NCI-H2227 (cell line): ENCODE measurements around the gene CLDN16.

Source experiments
- DNase-seq: peaks from one replicate; lab custom pipeline; 2025; ENCODE audit not compliant: unreplicated experiment; lab: John Stamatoyannopoulos, UW

CLDN16 gene

GRCh38 chr3:190433626-190434025, 45.7 kb downstream of the CLDN16 start:
- DNase-seq, result no peak

GRCh38 chr3:190435618-190436017, 47.7 kb downstream of the CLDN16 start:
- DNase-seq, result no peak

GRCh38 chr3:190436331-190436730, 48.4 kb downstream of the CLDN16 start:
- no peak for DNase-seq

GRCh38 chr3:190442240-190442639, 54.3 kb downstream of the CLDN16 start:
- DNase-seq, result no peak

- no peak for DNase-seq
Measured at GRCh38 chr3:190443257-190443656, 55.3 kb downstream of the CLDN16 start.

- DNase-seq, result no peak
Measured at GRCh38 chr3:190444006-190444405, 56.0 kb downstream of the CLDN16 start.

GRCh38 chr3:190444576-190445145, 56.7 kb downstream of the CLDN16 start:
- DNase-seq, result no peak

GRCh38 chr3:190446573-190447279, 58.8 kb downstream of the CLDN16 start:
- DNase-seq, result no peak

- no peak for DNase-seq
Measured at GRCh38 chr3:190448256-190448655, 60.3 kb downstream of the CLDN16 start.

GRCh38 chr3:190449801-190450200, 61.8 kb downstream of the CLDN16 start, which contains the start of gene TMEM207:
Gene TMEM207 (minus strand): TSS chr3:190449901. CDS start chr3:190449809, 92 bp downstream.
- DNase-seq, result no peak

- no peak for DNase-seq
Measured at GRCh38 chr3:190455828-190456227, 67.9 kb downstream of the CLDN16 start.

- DNase-seq, result no peak
Measured at GRCh38 chr3:190456770-190457169, 68.8 kb downstream of the CLDN16 start.

GRCh38 chr3:190458040-190458439, 70.1 kb downstream of the CLDN16 start:
- no peak for DNase-seq
